HCT116 (cell line): Measurements from ENCODE around the gene ZNF319. TPM values are rescaled to one million over a fixed set of nuclear protein-coding genes. Genes with fewer than 3 reads are reported as not detected.

Experiments
- ATAC-seq: fragments of 200-7000 bp; cut with Tn5 transposase; 2 replicates; pipeline ENCODE4 v1.9.1; 2020; ENCODE audit warnings: mild to moderate bottlenecking, moderate library complexity
- BruUV-seq: library from RNA; stranded (reverse); fragments of 400-500 nt; replicated peaks from 2 replicates; lab custom pipeline; 2021; lab: Mats Ljungman, UMichigan
- CTCF ChIA-PET: fragments of 300-600 bp; sonication (Branson Sonifier 250); formaldehyde crosslinking; loops from one replicate; lab custom pipeline; 2021; ENCODE audit warnings: antibody characterized with exemption; lab: Charles Lee
- POLR2A ChIA-PET: fragments of 300-600, 350-600 bp; sonication (Branson Sonifier 250); formaldehyde crosslinking; loops from one replicate; lab custom pipeline; 2021; ENCODE audit warnings: antibody characterized with exemption; lab: Charles Lee
- RAD21 ChIA-PET, 2 experiments: fragments of 300-600 bp; sonication (Branson Sonifier 250); formaldehyde crosslinking; loops; one replicate each; lab custom pipeline; 2023; ENCODE audit warnings: low total read pairs in 2 of 2; ENCODE audit not compliant: uncharacterized antibody in 2 of 2, unreplicated experiment in 2 of 2, low non-redundant PET in 1 of 2; lab: Charles Lee
- DNase-seq: peaks from one replicate; pipeline ENCODE4 v3.0.0-alpha.2; 2010; ENCODE audit warnings: low read depth, low spot score
- H2AFZ ChIP-seq: fragments of 200-600 bp; shearing (Covaris generic), sonication (generic); 2 replicates; pipeline ENCODE4 v1.6.1; 2017; ENCODE audit warnings: low read depth, mixed run types, mixed read lengths, antibody characterized with exemption, low read length; ENCODE audit not compliant: poor library complexity, severe bottlenecking
- H3K27ac ChIP-seq: 2 replicates; pipeline ENCODE4 v1.5.1; 2012; ENCODE audit warnings: low read depth, low read length
- H3K27me3 ChIP-seq: fragments of 200-600 bp; sonication (generic); 2 replicates; pipeline ENCODE4 v1.6.1; 2016; ENCODE audit warnings: mixed run types, low read length, mixed read lengths; ENCODE audit not compliant: insufficient read depth
- H3K36me3 ChIP-seq, 2 experiments: fragments of 200-500 bp in 1 of 2; fragments of 200-600 bp in 1 of 2; sonication (Bioruptor generic) in 1 of 2; sonication (generic) in 1 of 2; 2 replicates each; pipeline versions ENCODE4 v1.5.1 to v1.6.1; 2014 to 2016; ENCODE audit warnings: low read length in 2 of 2, inconsistent platforms in 1 of 2, mixed read lengths in 1 of 2, mixed run types in 1 of 2; ENCODE audit not compliant: insufficient read depth in 2 of 2, control insufficient read depth in 1 of 2
- H3K4me1 ChIP-seq, 2 experiments: fragments of 200-600 bp in 1 of 2; sonication (generic) in 1 of 2; 2 replicates each; pipeline versions ENCODE4 v1.5.1 to v1.6.1; 2012 to 2017; ENCODE audit warnings: low read length in 2 of 2, inconsistent platforms in 1 of 2, mild to moderate bottlenecking in 1 of 2, mixed read lengths in 1 of 2, mixed run types in 1 of 2, moderate library complexity in 1 of 2; ENCODE audit not compliant: insufficient read depth in 2 of 2, control insufficient read depth in 1 of 2
- H3K4me2 ChIP-seq: fragments of 200-600 bp; sonication (generic); 2 replicates; pipeline ENCODE4 v1.6.1; 2017; ENCODE audit warnings: mixed run types, low read length, mixed read lengths
- H3K4me3 ChIP-seq, 2 experiments: fragments of 200-600 bp in 1 of 2; sonication (generic) in 1 of 2; replicated peaks in 1 of 2; 2 replicates each; pipeline ENCODE4 v1.5.1; 2011 to 2016; ENCODE audit warnings: low read length in 2 of 2, control low read depth in 1 of 2, low read depth in 1 of 2, mild to moderate bottlenecking in 1 of 2, mixed read lengths in 1 of 2, mixed run types in 1 of 2
- H3K79me2 ChIP-seq: fragments of 200-600 bp; sonication (generic); 2 replicates; pipeline ENCODE4 v1.6.1; 2017; ENCODE audit warnings: mild to moderate bottlenecking, mixed run types, low read length, moderate library complexity, mixed read lengths; ENCODE audit not compliant: insufficient read depth
- H3K9ac ChIP-seq: fragments of 200-600 bp; sonication (generic); 2 replicates; pipeline ENCODE4 v1.6.1; 2016; ENCODE audit warnings: low read length, mixed read lengths
- H3K9me2 ChIP-seq: fragments of 200-600 bp; sonication (generic), shearing (Covaris generic); 2 replicates; pipeline ENCODE4 v1.6.1; 2017; ENCODE audit warnings: mixed run types, mild to moderate bottlenecking, moderate library complexity; ENCODE audit not compliant: insufficient read depth
- H3K9me3 ChIP-seq, 2 experiments: fragments of 200-500 bp in 1 of 2; fragments of 200-600 bp in 1 of 2; sonication (Bioruptor generic) in 1 of 2; sonication (generic) in 1 of 2; 2 replicates each; pipeline ENCODE4 v1.6.1; 2014 to 2017; ENCODE audit warnings: low read length in 2 of 2, mixed read lengths in 2 of 2, inconsistent platforms in 1 of 2, low read depth in 1 of 2, mild to moderate bottlenecking in 1 of 2, mixed run types in 1 of 2, moderate library complexity in 1 of 2; ENCODE audit not compliant: control insufficient read depth in 1 of 2, insufficient read depth in 1 of 2
- H4K20me1 ChIP-seq: fragments of 200-600 bp; sonication (generic), shearing (Covaris generic); 2 replicates; pipeline ENCODE4 v1.6.1; 2017; ENCODE audit warnings: mixed run types, mild to moderate bottlenecking, moderate library complexity; ENCODE audit not compliant: insufficient read depth
- ELF1 ChIP-seq: IDR thresholded peaks from 2 replicates; pipeline ENCODE4 v1.6.1; 2012; ENCODE audit warnings: low read depth, borderline replicate concordance
- EZH2 ChIP-seq: fragments of 200-600 bp; sonication (generic); IDR thresholded peaks from 2 replicates; pipeline ENCODE4 v1.6.1; 2017; ENCODE audit warnings: antibody characterized with exemption, mixed run types
- EZH2phosphoT487 ChIP-seq: fragments of 200-600 bp; IDR thresholded peaks from 2 replicates; pipeline ENCODE4 v1.6.1; 2018; ENCODE audit warnings: antibody characterized with exemption, borderline replicate concordance
- FOSL1 ChIP-seq: IDR thresholded peaks from 2 replicates; pipeline ENCODE4 v1.6.1; 2012; ENCODE audit warnings: low read depth
- RAD21 ChIP-seq: IDR thresholded peaks from 2 replicates; pipeline ENCODE4 v1.6.1; 2012; ENCODE audit warnings: low read depth, mild to moderate bottlenecking
- SIN3A ChIP-seq: IDR thresholded peaks from 2 replicates; pipeline ENCODE4 v1.6.1; 2012; ENCODE audit warnings: low read depth
- SRF ChIP-seq: IDR thresholded peaks from 2 replicates; pipeline ENCODE4 v1.6.1; 2012; ENCODE audit warnings: low read depth
- TCF7L2 ChIP-seq: IDR thresholded peaks from 2 replicates; pipeline ENCODE4 v1.7.0; 2011; ENCODE audit warnings: borderline replicate concordance, inconsistent platforms; ENCODE audit not compliant: insufficient read depth, insufficient read length; ENCODE audit errors: extremely low read depth
- ZNF274 ChIP-seq: fragments of 200-500 bp; sonication (Bioruptor generic); IDR thresholded peaks from 2 replicates; pipeline ENCODE4 v1.6.1; 2014; ENCODE audit warnings: mild to moderate bottlenecking, low read depth, low read length, inconsistent platforms
- intact Hi-C: fragments of 100-400 bp; cut with micrococcal nuclease; formaldehyde crosslinking; loops from 2 replicates; pipeline ENCODE4 v1.10.0; 2022
- total RNA-seq: library from RNA; stranded (reverse); gene quantifications from one replicate; pipeline ENCODE4 v1.2.1, GENCODE V29; 2021; ENCODE audit not compliant: unreplicated experiment
- TF ChIP-seq, protein P1 (sequence below): IDR thresholded peaks from 2 replicates; pipeline ENCODE4 v1.6.1; 2011; ENCODE audit warnings: mild to moderate bottlenecking, low read length, moderate library complexity; ENCODE audit not compliant: insufficient replicate concordance; ENCODE audit errors: extremely low read depth
- TF ChIP-seq, protein P2 (sequence below): IDR thresholded peaks from 2 replicates; pipeline ENCODE4 v1.6.1; 2012

Gene ZNF319
- total RNA-seq, 1 experiment from 2014 or later, result 7.1 TPM

DNA sequence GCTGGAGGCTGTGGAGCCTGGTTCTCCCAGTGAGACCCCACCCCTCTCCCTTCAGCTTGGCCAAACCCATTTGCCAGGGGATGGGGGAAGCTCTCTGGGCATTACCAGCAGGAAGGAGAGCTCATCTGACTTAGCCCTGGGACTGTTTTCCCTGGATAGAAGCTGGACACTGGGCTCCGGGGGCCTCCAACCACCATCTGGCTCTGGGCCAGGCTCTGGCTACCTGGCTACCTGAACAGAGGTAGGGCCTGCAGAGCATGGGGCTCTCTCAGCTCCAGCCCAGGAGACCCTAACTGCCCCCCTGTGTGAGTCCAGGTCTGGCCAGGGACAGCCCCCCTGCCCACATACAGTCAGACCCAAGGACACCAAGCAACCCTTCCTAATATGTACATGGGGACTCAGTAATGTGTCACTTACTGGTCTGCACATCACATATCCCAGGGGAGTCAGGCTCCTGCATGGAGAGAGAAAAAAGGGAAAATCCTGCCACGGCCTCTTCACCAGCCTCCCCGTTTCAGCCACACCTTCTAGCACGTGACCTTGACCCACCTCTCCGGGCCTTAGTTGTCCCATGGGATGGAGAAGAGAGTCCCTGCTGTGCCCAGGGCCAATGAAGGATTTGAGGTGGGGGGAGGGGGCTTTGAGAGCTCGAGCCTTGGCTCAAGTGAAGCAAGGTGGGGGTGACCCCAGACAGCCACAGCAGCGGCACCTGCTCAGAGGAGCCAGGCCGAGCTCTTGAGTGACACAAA lies 43.4 kb downstream of the ZNF319 start:
- Histone ChIP-seq H3K79me2 (no peaks in the 10 kb centered on the region), H4K20me1 (no peaks in the 10 kb centered on the region), H3K4me2 (no peak overlapping the region), H3K4me3 (no peak overlapping the region), H3K27ac (no peak overlapping the region), H3K4me1 (no peaks in the 10 kb centered on the region; a peak in 2 of 4 replicates), H3K9me3 (no peaks in the 10 kb centered on the region), H3K9me2 (no peaks in the 10 kb centered on the region), H2AFZ (no peak overlapping the region), H3K36me3 (no peaks in the 10 kb centered on the region), H3K9ac (no peak overlapping the region), H3K27me3 (no peaks in the 10 kb centered on the region; the same call in 1 of the 2 replicates)
- POLR2A ChIA-PET, result no interaction called here
- CTCF ChIA-PET, result interaction anchor here (0.9 to 1.5 kb wide), 2 partner anchors 12 to 18 kb away, joined by 3 to 6 read pairs; no protein-coding TSS in a partner anchor
- DNase-seq, result no peak
- no TSS peak for BruUV-seq
- no peak for ATAC-seq
- intact Hi-C loops, result no loop called here
- RAD21 ChIA-PET, result no interaction called here
- TF ChIP-seq, protein P1, sequence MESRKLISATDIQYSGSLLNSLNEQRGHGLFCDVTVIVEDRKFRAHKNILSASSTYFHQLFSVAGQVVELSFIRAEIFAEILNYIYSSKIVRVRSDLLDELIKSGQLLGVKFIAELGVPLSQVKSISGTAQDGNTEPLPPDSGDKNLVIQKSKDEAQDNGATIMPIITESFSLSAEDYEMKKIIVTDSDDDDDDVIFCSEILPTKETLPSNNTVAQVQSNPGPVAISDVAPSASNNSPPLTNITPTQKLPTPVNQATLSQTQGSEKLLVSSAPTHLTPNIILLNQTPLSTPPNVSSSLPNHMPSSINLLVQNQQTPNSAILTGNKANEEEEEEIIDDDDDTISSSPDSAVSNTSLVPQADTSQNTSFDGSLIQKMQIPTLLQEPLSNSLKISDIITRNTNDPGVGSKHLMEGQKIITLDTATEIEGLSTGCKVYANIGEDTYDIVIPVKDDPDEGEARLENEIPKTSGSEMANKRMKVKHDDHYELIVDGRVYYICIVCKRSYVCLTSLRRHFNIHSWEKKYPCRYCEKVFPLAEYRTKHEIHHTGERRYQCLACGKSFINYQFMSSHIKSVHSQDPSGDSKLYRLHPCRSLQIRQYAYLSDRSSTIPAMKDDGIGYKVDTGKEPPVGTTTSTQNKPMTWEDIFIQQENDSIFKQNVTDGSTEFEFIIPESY, result no peak
- TF ChIP-seq ELF1 (no peak), EZH2phosphoT487 (no peak), SRF (no peak), RAD21 (no peak), EZH2 (no peak), SIN3A (no peak), ZNF274 (no peak), FOSL1 (no peak), TCF7L2 (no peak)
- TF ChIP-seq, protein P2, sequence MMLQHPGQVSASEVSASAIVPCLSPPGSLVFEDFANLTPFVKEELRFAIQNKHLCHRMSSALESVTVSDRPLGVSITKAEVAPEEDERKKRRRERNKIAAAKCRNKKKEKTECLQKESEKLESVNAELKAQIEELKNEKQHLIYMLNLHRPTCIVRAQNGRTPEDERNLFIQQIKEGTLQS, result no peak
